RPMI7951 (cell line): ENCODE data around the gene BPIFB3. TPM values are rescaled to one million over a fixed set of nuclear protein-coding genes. Genes with fewer than 3 reads are reported as not detected.

Experiments used
- DNase-seq: peaks from one replicate; pipeline ENCODE4 v3.0.0-alpha.2; 2012; ENCODE audit warnings: low read depth
- total RNA-seq: library from RNA; depleted of rRNA; stranded (reverse); fragments of >200 nt; shearing (Covaris generic); gene quantifications from 2 replicates; pipeline ENCODE4 v1.2.3, GENCODE V29; 2014

BPIFB3 gene
- total RNA-seq, 1 experiment from 2014 or later, result not detected

DNA sequence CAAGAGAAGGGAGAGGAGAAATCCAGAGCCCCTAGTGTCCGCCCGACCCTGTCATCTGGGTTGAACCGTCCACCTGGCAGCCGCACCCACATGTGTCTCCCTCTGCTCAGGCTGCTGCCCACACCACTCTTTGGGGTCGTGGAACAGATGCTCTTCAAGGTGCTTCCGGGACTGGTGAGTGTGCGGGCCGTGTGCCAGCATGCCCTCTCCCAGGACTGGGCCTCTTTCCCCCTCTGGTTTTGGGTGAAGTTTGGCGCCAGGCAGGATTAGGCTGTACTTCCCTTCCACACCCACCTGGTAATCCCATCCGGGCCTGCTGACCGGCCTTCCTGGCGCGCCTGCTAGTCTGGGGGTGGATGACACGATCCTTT, 7.9 kb downstream of the BPIFB3 start:
- no peak for DNase-seq

DNA sequence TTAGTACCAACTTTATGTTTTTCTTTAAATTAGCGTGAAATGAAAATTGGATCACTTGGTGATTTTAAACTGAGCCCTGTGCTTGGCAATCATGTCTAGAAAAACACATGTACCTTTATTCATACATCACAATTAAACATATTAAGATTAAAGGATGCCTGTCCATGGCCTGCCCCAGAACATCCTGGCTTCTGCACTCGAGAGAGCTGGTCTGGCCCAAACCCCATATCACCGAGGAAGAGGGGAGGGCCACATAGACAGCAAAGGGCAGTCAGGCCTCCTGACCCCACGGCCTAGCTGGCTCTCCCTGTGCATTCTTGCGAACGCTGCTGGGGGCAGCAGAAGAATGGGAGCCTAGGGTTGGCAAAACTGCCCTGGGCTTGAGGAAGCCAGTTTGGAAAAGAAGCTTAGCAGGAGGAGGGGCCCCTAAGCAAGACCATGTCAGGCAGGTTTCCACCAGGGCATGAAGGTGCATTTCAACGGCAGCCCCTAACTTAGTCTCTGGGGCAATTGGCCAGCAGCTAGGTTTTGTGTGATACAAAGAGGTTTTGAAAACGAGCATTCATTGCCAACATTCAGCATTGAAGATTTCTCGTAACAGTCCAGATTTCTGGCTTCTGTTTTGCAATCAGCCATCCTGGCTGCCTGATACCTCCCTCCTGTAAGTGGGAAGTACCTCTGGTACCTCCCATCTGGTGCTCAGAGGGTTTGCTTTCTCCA, 8.6 kb downstream of the BPIFB3 start:
- no peak for DNase-seq

DNA sequence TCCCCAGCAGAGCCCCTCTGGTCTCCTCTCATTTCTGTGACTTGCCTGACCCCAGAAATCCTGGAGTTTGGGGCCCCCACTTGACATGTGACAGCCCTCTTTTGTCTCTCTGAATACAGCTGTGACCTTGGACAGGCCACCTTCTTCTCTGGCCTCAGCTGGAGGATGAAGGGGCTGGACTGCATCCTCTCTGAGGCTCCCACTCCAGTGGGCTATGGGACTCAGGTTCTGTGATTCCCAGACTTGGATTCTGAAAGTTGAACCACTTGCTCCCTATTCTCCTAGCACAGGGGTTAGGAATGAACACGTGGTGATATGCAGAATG, 9.1 kb downstream of the BPIFB3 start:
- no peak for DNase-seq

DNA sequence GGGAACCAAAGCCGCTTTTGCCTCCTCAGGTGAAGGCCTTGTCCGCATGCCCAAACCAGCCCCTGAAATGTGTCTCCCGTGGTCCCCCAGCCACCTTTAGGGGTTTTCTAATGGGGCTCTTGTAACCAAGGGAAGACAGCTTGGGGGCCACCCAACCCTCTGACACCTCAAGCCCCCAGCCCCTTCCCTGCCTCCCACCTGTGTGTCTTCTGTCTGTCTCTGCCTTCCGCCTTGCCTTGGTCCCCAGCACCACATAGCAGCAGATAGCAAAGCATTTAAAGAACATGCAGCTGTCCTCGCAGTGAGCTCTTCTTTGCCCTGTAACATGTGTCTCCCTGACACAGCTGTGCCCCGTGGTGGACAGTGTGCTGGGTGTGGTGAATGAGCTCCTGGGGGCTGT, 9.6 kb downstream of the BPIFB3 start:
- no peak for DNase-seq

DNA sequence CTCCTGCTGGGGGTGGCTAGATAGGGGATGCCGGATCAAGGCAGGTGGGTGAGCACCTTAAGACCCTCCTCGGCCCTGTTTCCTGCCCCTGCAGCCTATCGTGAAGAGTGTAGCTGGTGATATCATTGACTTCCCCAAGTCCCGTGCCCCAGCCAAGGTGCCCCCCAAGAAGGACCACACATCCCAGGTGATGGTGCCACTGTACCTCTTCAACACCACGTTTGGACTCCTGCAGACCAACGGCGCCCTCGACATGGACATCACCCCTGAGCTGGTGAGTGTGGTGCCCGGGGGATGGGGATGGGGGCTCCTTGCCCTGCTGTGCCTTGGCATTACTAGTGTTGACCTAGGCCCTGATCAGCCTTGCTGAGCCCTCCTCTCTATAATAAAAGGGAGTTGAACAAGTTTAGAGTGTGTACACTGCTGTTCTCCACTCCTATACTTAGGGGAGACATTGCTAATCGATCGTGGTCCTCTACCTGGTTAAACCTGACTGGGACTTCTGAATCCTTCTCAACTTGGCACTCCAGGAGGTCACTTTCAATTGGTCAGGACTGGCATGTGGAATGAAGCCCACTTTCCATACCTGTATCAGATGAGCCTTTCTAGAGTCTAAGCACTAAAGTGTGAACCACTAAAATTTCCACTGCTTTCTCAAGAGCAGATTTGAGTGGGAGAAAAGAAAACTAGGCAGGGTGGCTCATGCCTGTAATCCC, 11.0 kb downstream of the BPIFB3 start:
- DNase-seq, result no peak

DNA sequence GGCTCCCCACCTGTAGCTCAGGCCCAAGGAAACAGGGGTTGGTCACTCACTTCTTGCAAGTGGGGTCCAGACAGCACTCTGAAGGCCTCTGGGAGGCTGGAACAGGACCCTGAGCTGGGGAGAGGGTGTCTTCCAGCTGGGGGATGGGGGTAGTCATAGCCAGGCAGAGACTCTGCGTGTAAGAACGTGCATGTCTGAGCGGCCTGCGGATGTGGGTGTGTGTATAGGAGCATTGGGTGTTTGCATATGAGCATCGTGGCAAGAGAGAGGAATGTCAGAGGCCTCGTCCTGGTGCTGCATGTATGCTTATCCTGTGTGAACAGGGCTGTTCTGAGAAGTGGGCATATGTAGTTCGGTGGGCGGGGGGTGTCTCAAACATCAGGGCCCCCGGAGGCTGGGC, 12.1 kb downstream of the BPIFB3 start:
- no peak for DNase-seq

DNA sequence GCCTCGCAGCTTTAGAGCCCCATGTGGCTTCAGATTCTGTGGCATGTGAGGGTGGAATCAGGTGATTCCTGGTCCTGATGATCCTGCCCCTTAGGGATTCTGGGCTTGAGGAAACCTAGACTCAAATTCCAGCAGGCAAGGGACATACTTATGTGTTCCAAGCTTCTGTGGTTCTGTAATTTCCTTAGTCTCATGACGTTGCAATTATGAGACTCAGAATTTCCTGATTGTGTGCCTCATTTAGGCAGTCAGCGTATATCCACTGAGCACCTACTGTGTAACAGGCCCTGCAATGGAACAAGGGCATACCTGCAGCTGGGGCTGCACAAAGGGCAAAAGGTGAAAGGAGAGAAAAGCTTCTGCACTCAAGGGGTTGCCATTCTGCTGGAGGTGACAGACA, 14.1 kb downstream of the BPIFB3 start:
- no peak for DNase-seq

DNA sequence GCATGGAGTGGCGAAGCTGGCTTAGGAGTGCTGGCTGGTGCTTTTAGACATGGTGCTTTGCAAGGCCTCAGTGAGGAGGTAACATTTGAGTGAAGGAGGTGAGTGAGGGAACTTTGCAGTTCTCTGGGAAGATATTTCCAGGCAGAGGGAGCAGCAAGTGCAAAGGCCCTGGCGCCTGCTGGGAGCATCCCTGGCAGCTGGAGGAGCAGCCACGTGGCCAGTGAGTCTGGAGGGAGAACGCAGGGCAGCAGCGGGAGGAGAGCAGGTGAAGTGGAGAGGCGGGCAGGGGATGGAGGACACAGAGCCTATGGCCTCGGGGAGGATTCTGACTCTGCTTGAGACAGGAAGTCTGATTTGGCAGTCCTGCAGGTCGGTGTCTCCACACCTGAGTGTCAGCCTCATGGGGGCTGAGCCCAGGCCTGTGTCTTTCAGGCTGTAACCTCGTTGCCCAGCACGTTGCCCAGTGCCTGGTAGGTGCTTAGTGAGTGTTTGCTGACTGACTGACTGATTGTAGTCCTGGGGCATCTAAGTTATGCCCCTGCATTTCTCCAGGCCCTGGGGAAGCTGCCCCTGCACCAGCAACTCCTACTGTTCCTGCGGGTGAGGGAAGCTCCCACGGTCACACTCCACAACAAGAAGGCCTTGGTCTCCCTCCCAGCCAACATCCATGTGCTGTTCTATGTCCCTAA, 14.7 kb downstream of the BPIFB3 start:
- DNase-seq, result no peak

DNA sequence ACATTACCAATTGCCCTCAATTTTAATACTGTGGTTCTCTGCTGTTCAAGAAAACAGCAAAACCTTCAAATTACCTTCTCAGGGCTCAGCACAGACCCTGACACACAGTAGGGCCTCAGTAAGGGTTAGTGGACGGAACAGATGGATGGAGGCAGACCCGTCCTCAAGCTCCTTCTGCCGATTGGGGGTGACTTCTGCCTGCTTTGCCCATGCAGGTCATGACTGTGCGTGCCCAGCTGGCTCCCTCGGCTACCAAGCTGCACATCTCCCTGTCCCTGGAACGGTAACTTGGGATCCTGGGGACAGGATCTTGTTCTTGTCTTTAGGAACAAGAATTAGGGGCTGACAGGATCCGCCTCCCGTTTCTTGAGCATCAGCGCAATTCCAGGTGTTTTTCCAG, 16.0 kb downstream of the BPIFB3 start:
- no peak for DNase-seq

GRCh38 chr20:33070111-33071053, 16.7 kb downstream of the BPIFB3 start:
- no peak for DNase-seq

GRCh38 chr20:33071198-33071597, 17.5 kb downstream of the BPIFB3 start:
- DNase-seq, result no peak

- no peak for DNase-seq
These were observed 18.7 kb downstream of the BPIFB3 start for GRCh38 chr20:33072362-33072761.

DNA sequence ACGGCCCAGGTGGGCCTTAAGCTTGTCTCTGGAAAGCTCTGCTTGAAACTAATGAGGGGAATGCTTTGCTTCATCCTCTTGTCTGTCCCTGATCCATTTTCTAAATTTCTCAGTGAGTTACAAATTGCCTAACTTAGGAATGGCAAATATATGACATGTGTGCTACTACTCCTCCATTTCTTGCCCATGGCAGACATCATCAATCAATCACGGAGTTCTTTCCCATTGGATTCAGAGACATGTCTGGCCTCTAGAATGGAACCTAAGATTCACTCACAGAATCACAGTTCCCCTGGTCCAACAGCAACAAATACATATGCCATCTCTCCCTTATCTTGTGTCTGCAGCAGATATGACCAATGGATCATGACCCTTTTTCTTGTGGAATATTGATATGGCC, 19.1 kb downstream of the BPIFB3 start:
- DNase-seq, result no peak

DNA sequence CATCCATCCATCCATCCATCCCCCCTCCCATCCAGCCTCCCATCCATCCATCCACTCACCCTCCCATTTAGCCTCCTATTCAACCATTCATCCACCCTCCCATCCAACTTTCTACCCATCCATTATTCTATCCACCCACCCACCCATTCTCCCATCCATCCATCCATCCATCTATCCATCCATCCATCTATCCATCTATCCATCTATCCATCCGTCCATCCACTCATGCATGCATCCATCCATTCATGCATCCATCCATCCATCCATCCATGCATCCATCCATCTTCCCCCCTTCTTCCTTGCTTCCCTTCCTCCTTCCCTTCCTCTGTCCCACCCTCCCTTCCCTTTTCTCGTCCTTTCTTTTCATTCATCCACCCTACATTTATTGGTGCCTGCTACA, 21.0 kb downstream of the BPIFB3 start:
- no peak for DNase-seq

- DNase-seq, result no peak
These were observed 21.6 kb downstream of the BPIFB3 start for GRCh38 chr20:33075281-33075680.

- DNase-seq, result no peak
These were observed 23.1 kb downstream of the BPIFB3 start for GRCh38 chr20:33076662-33077372.

- peak; percentile 70 for DNase-seq
These were observed 25.6 kb downstream of the BPIFB3 start, which contains the start of gene BPIFB4 for GRCh38 chr20:33079259-33079658. TSS of gene BPIFB4 (plus strand) at chr20:33079643. CDS start at chr20:33081527, 1,884 bp downstream.

DNA sequence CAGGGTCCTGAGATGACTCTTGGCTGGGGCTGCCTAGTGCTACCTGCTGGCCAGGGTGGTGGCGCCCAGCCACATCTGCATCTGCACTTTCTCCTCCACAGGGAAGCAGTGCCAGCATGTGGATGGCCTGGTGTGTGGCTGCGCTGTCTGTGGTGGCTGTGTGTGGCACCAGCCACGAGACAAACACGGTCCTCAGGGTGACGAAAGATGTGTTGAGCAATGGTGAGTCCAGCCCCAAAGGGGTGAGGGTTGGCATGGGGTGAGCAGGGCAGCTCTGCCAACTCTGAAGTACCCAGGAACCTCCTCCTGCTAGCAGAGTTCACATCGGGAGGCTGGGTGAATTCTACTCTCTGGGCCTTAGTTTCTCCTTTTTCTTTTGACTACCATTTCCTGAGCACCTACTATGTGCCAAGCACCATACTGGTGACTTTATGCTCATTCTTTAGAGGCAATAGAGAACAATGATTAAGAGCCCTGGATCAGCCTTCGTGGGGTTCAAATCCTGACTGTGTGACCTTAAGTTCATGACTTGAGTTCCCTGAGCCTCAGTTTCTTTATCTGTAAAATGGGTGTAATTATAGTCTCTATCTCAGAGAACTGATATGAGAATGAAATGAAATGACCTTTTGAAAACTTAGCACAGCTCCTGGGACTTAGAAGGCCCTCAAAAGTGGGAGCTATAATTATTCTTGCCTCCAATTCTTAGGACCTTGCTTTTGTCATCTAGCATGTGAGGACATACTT, 27.9 kb downstream of the BPIFB3 start:
- DNase-seq, result no peak

GRCh38 chr20:33082546-33082945, 28.8 kb downstream of the BPIFB3 start:
- DNase-seq, result no peak

- no peak for DNase-seq
These were observed 30.0 kb downstream of the BPIFB3 start for GRCh38 chr20:33083544-33084340.
